ENCODE data around the gene TNIP1.

The TNIP1 gene, protein sequence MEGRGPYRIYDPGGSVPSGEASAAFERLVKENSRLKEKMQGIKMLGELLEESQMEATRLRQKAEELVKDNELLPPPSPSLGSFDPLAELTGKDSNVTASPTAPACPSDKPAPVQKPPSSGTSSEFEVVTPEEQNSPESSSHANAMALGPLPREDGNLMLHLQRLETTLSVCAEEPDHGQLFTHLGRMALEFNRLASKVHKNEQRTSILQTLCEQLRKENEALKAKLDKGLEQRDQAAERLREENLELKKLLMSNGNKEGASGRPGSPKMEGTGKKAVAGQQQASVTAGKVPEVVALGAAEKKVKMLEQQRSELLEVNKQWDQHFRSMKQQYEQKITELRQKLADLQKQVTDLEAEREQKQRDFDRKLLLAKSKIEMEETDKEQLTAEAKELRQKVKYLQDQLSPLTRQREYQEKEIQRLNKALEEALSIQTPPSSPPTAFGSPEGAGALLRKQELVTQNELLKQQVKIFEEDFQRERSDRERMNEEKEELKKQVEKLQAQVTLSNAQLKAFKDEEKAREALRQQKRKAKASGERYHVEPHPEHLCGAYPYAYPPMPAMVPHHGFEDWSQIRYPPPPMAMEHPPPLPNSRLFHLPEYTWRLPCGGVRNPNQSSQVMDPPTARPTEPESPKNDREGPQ

DNA sequence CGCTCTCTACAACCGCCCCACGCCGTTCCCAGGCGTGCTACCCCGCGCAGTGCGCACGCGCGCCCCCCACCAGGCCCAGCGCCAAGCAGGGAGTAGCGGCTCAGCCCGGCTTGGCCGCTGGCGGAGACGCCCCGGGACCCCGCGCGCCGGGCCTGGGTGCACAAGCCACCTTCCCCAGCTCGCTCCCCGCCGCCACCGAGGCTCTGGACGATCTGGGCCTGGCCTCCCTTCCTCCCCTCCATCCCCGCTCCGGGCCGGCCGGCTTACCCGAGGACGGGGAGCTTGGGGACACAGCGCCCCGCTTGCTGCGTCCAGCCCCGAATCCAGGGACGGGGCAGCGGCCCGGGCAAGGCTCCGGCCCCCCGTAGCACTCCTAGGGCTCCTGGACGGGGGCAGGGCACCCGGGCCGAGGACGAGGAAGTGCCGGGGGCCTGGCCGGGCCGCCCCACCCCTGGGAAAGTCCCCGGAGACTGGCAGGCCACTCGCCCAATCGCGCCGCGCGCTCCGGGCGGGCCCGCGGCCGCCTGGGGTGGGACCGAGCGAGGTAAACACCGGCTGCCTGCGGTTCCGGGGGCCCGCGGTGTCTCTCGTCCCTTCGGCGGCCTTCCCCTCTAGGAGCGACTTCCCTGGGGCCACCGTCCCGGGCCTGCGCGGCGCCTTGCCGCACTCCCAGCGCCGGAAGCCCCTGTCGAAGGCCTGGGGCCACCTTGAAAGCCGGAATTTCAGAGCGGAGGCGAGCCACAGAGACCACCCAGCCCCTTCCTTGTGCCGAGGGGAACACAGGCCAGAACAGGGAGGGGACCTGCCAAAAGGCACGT, at the start of gene TNIP1:
TNIP1 (minus strand) TSS at position 422 of the 818 bp plus-strand sequence. CDS start 15,939 bp downstream, outside the sequence.
- DNase-seq: peak; percentile 96

GRCh38 chr5:151130235-151130921, 49.5 kb upstream of the TNIP1 start:
- no peak for DNase-seq

DNA sequence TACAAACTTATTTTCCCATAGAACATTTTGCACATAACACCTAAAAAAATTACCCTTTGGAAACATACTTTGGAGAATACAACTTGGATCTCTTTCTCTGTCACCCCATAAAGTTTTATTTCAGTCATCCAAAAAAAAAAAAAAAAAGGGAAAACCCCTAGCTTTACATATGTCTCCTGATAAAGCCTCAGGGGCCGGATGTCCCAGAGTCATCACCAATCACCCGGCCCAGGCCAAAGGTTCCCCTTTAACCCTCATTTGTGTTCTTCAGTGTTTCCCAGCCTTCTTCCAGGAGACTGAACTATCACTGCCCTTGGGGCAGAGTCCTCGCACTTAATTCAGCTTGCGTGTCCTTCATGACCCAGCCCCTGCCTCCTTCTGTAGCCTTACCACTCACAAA, 48.0 kb upstream of the TNIP1 start:
- DNase-seq: no peak

DNA sequence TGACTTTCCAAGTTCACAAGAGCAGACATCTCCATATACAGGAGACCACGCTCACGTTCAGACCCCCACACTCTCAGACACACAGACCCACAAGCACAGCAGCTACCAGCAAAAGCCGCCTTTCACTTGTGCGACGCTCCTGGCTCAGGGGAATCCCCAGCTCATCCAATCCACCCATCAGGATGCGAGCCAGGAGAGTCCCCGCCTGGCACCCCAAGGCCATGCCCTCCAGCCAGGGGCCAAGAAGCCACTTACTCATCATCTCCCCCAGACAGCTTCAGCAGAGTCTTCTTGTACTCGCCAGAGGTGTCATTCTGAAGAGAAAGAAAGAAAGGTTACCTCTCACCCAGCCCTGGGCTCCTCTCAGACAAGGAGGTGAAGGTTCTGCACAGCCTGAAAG, 47.1 kb upstream of the TNIP1 start:
- DNase-seq: no peak

GRCh38 chr5:151126199-151126645, 45.4 kb upstream of the TNIP1 start:
- peak; percentile 81 for DNase-seq

- DNase-seq: peak; percentile 71
Observed at GRCh38 chr5:151125421-151125820, 44.6 kb upstream of the TNIP1 start.

- DNase-seq: peak; percentile 47
Observed at GRCh38 chr5:151123897-151124751, 43.3 kb upstream of the TNIP1 start.

DNA sequence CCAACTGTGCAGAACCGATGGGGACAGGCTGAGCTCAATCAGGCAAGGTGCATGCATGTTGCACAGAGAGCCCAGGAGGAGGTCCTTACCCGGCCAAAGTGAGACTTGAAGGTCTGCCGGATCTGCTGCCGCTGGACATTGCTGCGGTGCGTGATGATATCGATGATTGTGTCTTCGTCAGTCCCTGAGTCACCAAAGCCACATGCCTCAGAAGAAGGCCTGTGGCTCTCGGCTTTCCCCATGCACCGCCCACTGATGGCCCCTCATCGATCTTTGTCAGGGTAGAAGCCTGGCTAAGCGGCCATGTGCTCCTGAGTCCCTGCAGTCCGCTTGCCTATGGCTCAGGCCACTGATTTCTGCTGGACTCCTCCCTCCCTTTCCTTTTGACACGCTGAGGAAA, 42.0 kb upstream of the TNIP1 start:
- DNase-seq: no peak

- no peak for DNase-seq
Observed at GRCh38 chr5:151121665-151122064, 40.8 kb upstream of the TNIP1 start.

DNA sequence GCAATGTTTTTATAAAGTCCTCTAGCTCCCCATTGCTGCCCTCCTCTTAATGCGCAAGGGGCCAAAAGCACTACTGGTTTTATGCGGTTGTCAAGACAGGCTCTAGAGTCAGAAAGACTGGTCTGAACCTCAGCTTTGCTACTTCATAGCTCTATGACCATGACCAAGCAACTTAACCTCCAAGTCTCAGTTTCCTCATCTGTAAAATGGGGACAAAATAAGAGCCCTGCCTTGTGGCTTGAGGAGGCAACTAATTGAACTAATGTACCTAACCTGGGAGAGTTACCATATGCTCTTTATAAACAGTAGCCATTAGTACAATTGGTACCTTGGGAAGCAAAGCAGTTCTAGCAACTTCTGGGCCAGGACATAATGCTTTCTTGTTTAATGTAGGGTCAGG, 40.3 kb upstream of the TNIP1 start:
- no peak for DNase-seq

DNA sequence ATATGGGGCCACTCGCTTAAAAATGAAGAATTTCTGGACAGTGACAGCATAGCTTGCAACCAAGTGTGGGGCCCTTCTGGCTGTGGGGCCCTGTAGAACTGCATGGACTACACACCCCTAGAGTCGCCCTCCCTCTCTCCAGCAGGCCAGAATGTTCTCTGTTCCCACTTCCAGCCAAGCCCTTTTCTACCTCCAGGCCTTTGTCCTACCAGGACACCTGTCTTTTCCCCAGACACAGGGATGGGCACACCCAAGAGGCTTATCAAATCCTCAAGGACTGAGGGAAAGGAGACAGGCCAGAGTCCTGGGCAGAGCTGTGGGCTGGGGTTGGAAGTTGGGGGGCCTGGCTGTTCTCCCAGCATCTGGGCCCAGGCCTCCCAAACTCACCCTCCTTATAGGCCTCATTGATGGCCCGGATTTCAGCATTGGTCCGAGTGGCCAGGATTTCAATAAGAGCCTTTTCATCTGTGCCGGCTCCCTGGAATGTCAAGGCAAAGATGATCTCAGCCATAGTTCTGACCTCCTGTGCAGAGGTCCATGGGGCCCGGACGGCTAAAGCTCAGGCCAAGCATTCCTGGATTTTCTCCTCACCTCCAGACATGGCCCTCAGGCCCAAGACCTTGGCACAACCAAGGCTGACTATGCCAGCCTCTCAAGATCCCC, 38.2 kb upstream of the TNIP1 start:
- no peak for DNase-seq

DNA sequence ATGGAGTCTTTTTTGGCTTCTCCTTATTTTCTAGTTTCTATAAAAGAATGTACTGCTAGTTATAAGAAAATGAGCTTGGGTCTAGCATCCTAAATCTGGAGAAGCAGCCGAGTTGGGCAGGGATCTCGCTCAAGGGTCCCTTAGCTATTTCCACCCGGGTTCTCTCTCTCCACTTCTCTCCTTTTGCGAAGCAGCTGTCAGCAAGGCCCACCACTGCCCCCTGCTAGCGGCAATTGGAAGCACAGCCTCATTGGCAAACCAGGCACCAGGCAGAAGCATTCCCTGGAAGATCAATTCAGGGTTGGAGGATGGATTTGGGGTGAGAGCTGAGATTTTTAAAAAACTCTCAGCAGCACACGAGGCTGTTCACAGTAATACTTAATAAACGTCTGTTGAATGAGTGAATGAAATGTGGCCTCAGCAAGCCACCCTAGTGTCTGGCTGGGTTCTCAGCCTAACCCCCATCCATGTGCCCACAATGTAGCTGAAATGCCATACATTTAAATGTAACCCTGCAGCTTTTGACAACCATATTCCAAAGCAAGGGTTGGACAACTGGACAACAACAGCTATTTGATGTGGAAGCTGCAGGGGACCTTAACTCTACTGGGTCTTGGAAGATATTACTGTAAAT, 34.6 kb upstream of the TNIP1 start:
- peak; percentile 86 for DNase-seq

DNA sequence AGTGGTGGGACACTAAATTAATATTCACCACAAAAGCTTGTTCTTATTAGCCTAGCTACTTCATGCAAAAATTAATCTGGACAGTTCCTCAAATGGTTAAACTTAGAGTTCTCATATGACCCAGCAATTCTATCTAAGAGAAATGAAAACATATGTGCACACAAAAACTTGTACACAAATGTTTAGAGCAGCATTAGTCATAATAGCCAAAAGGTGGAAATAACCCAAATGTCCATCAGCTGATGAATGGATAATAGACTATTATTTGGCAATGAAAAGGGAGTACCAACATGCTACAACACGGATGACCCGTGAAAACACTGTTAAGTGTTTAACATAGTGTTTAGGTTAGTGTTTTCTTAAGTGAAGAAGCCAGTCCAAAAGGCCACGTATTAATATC, 32.8 kb upstream of the TNIP1 start:
- DNase-seq: no peak

GRCh38 chr5:151110992-151111391, 30.2 kb upstream of the TNIP1 start:
- no peak for DNase-seq

GRCh38 chr5:151110122-151110681, 29.4 kb upstream of the TNIP1 start:
- no peak for DNase-seq

DNA sequence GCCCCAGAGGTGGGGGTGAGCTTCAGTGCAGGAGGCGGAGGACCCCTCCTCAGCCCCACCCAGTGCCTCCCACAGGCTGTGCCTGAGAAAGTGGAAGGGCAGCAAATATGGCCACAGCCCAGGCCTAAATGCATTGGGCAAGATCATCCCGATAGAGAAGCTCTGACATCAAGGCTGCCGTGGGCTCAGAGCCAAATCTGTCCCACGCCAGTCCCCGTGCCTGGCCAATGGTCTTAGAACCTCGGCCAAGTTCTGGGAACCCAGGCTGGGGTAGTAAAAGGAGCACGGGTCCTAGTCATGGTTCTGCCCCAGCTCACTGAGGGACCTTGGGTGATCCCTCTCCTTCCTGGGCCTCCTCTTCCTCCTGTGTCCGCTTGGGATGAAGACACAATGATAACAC, 27.7 kb upstream of the TNIP1 start:
- no peak for DNase-seq

DNA sequence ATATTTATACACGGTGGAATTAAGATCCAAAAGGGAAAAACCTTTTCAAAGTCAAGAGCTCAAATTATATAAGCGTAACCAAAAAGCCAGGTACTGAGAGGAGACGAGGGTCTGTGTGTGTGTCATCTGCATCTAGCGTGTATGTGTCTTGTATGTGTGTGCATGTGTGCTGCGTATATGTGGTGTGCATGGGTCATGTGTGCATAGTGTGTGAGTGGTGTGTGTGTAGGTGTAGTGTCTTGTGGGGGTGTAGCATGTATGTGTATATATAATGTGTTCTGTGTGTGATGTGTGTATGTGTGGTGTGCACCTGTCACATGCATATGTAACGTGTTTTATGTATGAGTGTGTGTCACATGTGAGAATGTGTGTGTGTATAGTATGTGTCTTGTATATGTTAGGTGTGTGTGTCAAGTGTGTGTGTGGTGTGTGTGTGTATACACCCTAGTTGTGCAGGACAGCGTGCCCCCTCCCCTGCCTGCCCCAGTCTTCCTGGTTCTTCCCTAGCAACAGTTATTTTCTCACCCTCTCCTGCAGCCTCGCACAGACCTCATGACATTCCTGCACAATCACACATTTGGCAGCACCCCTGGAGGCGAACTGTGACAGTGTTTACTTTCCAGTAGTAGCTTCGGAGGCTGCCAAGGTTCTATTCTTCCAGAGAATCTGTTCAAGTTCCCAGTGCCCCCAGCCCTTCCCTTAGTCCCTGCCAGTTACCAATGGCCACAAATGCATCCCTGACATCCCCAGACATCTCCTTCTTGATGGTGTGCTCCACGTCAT, 27.1 kb upstream of the TNIP1 start:
- DNase-seq: no peak

DNA sequence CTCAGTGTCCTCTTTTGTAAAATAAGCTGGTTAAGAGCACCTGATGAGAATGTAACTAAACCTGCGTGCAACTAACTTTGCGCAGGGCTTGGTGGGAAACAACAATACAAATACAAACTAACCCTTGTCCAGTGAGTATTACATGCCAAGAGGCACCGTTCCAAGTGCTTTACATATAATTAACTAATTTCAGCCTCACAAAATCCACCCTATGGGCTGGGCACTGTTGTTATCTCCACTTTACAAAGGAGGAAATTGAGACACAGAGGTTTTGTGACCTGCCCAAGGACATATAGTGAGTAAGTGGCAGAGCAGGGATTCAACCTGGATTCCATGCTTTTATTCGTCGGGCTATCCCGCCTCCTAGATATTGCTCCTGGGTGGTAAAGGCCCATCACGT, 26.2 kb upstream of the TNIP1 start:
- DNase-seq: peak; percentile 45

DNA sequence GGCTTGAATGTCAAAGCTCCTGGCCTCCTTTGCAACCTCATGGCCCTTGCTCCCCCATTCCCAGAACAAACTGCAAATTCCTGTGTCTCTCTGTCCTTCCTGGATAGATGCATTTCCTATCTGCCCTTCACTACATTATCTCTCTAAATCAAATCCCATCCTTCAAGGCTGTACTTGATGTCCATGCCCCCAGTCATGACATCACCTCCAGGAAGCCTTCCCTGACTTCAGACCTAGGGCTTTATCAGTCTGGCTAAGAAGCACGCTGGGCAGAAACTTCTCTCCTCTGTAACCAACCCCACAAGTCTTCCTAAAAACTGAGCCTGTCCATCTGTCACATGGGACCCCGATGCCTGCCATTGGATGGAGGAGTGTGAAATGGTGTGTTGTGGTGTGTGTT, 25.7 kb upstream of the TNIP1 start:
- no peak for DNase-seq

DNA sequence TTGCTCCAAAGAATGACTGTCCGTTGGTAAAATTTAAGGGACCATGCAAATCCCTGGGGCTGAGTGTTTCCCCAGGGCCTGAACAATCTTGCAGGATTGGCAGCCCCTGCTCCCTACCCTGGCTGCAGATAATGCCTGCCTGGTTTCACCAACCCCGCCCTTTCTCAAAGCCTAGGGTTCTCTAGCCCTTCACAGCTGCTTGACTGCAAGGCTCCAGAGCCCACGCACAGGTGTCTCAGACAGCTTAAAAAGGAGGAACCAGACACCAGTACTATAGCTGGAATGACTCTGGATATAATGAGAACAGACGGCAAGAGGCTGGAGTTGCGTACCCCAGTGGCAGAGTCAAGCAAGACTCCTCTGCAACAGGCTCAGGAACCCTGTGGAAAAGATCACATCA, 25.2 kb upstream of the TNIP1 start:
- no peak for DNase-seq

Measured in hematopoietic multipotent progenitor cell treated with erythropoietin and hydrocortisone succinate and interleukin-3 and kit ligand, for 4 days (in vitro differentiated cells).